Central memory CD4-positive, alpha-beta T cell (primary cell): ENCODE results near the gene DIPK1A.

Source experiments
- DNase-seq: peaks from one replicate; pipeline ENCODE4 v3.0.0; 2022

The DIPK1A gene

GRCh38 chr1:92870591-92870990 is 90.7 kb downstream of the DIPK1A start:
- DNase-seq: no peak

DNA sequence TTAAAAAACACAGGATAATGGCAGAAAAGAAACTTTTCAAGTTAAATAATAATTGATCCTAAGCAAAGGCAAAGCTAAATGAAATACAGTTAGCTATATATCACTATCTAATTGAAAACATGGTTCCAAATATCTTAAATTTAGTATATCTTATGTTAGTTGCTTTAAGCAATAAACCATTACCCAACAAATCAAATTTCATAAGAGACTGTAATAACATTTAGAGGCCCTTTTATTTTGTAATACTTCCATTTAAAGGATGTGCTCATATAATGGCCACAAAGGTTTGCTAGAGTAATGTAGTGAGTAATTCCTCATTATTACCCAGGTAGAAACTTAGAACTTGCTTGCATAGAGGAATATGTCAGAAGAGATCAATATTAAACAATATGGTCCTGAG is 97.1 kb downstream of the DIPK1A start:
- DNase-seq: no peak

- no peak for DNase-seq
These were observed 98.7 kb downstream of the DIPK1A start for GRCh38 chr1:92862605-92863004.

DNA sequence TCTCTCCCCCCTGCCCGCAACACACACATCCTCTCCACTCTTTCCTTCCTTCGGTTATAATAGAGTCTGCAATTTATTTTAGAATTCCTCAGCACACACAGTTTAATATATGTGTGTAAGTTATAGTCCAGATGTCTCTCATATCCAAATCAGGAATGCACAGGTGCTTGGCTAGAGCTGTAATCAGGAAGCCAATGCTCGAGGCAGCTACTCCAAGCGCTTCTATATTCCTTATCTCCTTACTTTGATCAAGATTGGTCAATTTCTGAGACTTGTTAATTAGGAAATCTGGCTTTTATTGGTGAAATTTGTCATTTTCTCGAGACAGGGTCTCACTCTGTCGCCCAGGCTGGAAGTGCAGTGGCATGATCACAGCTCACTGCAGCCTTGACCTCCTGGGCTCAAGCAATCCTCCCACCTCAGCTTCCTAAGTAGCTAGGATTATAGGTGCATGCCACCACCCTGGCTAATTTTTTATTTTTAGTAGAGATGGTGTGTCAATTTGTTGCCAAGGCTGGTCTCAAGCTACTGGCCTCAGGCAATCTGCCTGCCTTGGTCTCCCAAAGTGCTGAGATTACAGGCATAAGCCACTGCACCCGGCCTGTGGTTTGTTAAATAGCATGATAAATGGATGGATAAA is 101.7 kb downstream of the DIPK1A start:
- no peak for DNase-seq

DNA sequence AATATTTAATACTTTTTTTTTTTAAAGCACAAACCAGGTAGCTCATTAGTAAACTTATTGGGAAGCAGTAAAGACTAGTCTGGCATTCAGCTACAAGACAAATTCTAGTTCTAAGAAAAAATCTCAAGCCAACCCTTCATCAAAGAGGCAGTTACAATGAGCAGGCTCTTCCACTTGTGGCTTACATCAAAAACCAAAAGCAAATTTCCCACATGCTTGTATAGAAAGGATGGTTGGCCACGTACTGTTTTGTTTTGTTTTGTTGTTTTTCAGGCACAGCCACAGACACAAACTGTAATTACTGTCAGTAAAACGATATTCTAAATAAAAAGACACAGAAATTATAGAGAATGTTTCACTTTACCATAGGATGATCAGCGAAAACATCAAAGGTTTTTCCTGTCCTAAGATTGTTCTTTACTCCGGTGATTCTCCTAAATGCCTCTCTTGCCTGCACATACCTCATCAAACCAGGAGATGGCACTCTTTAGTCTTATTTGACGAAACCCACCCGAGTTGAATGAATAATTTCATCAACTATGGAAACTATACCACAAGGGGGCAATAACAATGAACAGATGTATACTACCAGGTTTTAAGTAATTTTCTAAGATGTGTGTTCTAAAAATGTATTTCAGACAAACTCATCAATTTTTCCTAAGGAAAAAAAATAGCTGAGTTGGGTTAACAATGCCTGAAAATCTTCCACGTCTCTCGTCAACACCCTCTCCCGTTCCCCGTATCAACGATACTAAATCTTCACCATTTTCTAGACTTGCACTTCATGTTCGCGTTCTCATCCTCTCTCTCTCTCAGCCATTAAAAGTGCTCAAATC is 102.5 kb downstream of the DIPK1A start:
- DNase-seq: peak; percentile 79

DNA sequence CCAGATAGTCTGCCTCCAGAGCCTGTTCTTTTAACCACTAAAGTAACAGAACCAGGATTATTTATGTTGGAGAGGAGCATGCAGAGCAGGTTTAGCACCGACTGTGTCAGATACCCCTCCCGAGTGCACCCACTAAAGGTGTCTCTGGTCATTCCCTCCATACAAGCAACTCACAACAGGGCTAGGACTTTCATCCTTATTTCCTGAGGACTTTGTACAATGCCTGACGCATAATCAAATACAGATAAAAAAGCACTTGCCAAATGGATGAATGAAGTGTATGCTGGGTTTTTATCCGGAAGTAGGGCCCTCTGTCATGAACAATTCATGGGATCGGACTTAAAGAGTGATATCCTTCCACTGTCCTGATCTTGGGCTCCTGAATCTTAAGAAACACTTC is 103.4 kb downstream of the DIPK1A start:
- DNase-seq: no peak

DNA sequence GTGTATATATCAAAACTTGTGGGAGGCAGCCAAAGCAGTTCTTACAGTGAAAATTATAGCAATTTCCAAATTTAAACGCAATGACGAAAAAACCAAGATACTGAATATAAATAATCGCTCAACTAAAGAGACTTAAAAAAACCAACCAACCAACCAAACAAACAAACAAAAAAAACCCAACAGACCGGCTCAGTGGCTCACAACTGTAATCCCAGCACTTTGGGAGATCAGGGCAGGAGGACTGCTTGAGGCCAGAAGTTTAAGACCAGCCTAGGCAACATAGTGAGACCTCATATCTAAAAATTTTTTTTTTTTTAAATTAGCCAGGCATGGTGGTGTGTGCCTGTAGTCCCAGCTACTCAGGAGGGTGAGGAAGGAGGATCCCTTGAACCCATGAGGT is 106.0 kb downstream of the DIPK1A start:
- no peak for DNase-seq

- no peak for DNase-seq
These were observed 107.0 kb downstream of the DIPK1A start for GRCh38 chr1:92854101-92854785.

GRCh38 chr1:92853299-92853698 is 108.0 kb downstream of the DIPK1A start:
- DNase-seq: no peak

DNA sequence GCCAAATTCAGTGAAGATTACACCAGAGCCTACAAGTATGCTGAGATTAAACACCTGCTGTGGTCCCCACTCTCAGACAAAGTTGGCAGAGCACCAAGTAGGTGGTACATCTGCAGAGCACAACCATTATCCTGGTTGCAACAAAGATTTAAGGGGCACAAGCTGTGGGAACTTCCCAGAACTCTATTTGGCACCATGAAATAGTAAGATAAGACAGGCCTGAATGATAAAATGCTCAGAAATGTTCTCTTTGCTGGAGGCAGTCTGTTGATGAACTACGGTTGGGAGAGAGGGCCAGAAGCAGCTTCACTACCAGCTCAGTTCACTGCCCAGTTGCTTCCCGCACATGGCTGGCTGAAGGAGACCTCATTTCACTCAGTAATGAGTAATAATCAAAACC is 109.5 kb downstream of the DIPK1A start:
- DNase-seq: no peak

DNA sequence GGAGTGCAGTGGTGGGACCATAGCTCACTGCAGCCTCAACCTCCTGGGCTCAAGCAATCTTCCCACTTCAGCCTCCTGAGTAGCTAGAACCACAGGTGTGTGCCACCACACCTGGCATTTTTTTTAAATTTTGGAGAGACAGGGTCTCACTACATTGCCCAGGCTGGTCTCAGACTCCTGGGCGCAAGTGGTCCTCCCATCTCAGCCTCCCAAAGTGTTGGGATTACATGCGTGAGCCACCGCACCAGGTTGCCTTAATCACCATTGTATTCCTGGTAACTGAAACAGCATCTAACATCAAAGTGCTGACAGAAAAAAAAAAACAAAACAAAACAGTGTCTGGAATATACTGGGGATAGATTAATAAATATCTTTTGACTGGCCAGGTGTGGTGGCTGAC is 111.2 kb downstream of the DIPK1A start:
- no peak for DNase-seq

- DNase-seq: no peak
These were observed 113.1 kb downstream of the DIPK1A start for GRCh38 chr1:92848201-92848600.

DNA sequence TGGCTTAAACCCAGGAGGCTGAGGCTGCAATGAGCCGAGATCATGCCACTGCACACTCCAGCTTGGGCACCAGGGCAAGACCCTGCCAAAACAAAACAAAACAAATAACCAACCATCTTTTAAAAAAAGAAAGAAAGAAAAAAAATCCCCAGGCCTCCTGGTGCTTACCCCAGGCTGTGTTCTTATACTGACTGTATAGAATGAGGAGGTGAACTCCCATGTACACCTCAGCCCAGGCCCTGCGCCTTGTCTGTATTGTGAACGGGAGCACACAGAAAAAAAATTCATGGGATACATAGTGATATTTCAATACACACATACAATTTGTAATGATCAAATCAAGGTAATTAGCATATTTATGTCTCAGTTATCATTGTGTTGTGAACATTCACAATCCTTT is 115.4 kb downstream of the DIPK1A start:
- DNase-seq: no peak

DNA sequence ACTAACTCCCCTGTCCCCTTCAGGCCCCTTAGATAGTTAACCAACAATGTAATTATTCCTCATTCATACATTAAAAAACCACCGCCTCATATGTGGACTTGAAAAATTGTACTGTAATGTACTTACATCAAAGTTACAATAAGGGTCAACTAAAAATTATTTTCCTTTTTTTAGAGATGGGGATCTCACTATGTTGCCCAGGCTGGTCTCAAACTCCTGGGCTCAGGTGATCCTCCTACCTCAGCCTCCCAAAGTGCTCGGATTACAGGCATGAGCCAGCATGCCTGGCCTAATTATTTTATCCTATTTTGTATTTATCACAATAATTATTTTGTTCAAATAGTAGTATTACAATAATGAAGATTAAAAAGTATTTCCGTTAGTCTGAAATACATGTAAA is 116.8 kb downstream of the DIPK1A start:
- no peak for DNase-seq

GRCh38 chr1:92843429-92844352 is 117.6 kb downstream of the DIPK1A start:
- DNase-seq: no peak

DNA sequence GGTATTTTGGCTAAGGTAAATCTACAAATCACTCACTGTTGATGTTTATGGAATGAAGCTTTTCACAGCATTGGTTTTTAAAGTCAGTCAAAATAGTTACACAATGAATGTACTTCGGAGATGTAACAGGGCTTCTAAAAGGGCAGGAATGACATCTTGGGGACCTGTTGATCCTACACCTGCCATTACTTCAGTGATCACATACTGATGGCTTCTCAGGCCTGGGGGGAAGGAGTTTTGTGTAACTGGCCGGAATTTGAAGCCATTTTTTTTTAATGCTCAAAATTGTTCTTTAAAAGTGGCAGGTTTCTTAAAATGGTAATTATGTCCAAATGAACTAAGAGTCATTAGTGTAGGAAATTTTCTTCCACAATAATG is 118.2 kb downstream of the DIPK1A start:
- no peak for DNase-seq

DNA sequence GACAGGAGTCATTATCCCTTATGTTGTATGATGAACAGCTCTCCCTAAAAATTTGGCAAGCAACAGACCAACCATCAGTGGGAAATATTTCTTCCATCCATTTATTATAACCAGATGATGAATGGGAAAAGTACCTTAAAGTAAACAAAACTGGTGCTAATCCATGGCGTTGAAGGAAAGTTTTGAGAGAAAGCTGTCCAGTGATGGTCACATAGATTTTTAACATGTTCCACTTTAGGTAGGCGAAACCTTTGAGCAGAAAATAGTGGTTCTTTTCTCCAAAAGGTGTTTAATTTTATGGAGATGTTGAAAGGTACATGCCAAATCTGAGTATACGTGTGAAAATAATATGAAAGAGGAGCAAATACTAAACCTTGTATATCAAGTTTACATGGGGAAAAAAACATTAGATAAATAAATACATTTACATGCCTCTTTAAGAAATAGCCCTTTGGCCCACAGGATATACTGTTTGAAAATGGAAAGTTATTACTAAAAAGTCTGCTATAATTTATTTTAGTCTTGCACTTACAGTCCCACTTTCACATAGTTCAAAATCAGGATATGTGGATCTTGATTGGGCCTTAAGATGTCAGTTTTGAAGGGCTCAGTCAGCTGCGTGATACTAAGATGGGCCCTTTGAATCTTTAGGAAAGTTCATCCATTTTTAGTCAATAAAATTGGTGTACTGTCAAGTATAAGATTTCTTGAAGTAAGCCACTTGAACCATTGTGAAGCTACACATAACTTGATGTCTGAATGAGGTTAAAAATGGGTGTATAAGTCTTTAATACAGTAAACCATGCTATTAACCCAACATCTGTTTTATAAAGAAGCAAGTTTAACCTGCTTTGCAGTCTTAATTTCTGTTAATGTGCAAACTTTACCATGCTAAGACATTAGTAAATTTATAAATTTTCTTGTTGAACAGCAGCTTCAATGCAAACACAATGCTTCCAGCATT is 118.9 kb downstream of the DIPK1A start:
- no peak for DNase-seq

GRCh38 chr1:92840600-92840999 is 120.7 kb downstream of the DIPK1A start:
- no peak for DNase-seq

DNA sequence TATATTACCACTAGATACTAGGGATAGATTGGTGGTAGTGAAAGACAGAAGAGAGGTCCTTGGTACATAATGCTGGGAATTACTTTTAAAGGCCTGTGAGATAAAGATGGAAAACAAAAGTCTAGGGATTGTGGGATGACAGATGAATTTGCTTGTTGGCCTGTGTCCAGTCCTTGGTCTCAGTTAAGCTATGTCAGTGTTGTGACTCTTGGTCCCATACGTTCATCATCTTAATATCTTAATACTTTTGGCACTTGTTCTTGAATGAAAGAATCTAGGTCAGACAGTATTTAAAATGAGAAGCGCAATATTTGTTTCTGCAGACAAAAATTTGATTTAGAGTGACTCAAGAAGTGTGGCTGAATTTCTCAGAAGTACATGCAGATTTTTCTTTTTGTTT is 121.8 kb downstream of the DIPK1A start:
- DNase-seq: no peak

DNA sequence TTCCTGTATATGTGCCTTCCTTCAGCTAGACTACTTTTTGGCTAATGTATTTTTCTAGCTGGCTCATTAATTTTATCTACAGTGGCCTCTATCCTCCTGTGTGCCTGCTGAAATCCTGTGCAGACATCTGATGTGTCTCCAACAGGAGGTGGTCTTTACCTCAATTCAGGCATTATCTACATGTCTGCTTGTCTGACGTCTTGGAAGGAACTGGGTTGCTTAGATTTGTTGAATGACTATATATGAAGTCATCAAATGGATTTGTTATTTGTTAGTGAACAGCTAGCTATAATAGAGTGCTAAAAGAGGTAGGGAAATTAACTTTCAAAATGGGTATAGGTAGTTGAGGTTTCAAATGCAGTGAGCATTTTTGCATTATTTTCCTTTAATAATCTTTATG is 122.7 kb downstream of the DIPK1A start:
- DNase-seq: no peak

GRCh38 chr1:92837062-92837461 is 124.2 kb downstream of the DIPK1A start:
- DNase-seq: no peak

GRCh38 chr1:92834617-92835016 is 126.6 kb downstream of the DIPK1A start:
- DNase-seq: no peak
